GM18511 (cell line): ENCODE data around the gene GADD45A.
A peak's percentile ranks its signal among the peaks of the same experiment; 100 is the strongest.

Source experiments
- ATAC-seq: cut with Tn5 transposase; IDR thresholded peaks from one replicate; pipeline ENCODE4 v1.9.1; 2021; ENCODE audit warnings: mild to moderate bottlenecking, moderate library complexity; ENCODE audit not compliant: unreplicated experiment

GADD45A gene

DNA sequence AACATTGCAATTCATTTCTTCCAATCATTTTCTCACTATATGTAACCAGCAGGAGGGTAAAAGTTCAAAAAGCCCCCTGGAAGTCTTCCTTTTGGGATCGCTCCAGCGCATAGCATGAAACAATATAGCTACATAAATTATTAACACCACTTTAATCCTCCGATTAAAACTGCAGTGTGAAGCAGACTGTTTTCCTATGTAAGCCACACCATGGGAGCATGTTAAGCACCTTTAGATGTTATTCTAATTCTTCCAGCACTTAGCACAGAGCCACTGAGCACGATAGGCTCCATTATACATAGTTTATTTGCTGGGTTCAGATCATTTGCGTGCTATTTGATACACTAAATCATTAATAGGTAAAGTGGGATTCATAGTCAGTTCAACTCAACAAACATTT lies 18.4 kb upstream of the GADD45A start:
- ATAC-seq: no peak

DNA sequence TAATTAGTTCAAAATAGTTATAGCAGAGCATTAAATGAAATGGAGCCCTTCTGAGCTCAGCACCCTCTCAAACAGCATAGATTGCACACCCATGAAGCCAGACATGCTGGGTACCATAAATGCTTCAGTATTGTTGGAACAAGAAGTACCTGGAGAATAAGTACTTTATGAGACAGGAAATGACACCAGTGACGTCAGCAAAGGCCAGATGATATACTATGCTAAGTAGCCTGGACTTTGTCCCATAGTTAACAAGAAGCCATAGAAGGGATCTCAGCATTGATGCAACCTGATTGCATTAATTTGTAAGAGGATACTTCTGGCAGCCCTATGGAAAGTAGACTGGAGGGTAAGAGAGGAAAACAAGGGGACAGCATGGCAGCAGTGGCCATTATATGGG lies 16.3 kb upstream of the GADD45A start:
- ATAC-seq: no peak

DNA sequence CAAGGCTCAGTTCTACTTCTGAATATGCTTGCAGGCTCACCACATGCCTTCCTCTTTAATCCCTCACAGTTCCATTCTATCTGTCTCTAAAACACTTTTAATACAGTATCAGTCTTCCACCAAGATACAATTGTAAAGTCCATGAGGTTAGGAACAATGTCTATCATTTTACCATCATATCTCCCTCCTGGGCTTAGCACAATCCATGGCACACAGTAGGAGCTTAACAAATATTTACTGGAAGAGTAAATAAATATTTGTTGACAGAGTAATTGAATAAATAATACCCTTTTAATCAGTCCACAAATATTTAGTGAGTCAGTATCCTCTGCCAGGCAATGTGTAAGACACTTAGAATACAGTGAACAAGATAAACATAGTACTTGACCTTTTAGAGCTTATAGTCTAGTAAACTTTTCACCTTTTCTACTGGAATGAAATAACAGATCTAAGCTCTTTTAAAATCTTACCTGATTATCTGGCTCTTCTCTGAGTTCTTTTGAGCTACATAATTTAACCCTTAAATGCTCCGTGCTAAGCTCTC lies 12.7 kb upstream of the GADD45A start:
- ATAC-seq: no peak

DNA sequence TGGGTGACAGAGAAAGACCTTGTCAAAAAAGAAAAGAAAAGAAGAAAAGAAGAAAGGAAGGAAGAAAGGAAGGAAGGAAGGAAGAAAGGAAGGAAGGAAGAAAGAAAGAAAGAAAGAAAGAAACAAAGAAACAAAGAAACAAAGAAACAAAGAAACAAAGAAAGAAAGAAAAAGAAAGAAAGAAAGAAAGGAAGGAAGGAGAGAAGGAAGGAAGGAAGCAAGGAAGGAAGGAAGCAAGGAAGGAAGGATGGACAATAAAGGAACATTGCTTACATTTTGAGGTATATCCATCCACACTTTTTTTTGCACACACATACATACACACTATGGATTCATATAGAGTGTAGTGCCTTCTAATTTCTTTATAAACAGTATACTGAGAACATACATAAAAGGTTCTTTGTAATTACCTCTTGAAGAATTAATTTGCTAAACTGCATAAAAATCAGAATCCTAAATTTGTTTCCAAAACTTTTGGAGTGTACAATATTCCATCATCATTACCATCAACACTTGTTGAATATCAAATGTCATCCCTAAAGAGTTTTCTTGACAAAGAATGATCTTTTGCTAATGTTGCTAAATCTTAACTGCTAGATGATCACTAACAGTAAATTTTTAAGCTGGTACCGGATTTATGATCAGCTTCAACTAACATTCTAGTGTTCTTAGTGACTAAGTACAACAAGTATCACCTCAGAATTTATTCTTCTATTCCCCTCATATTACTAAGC lies 11.4 kb upstream of the GADD45A start:
- ATAC-seq: no peak

DNA sequence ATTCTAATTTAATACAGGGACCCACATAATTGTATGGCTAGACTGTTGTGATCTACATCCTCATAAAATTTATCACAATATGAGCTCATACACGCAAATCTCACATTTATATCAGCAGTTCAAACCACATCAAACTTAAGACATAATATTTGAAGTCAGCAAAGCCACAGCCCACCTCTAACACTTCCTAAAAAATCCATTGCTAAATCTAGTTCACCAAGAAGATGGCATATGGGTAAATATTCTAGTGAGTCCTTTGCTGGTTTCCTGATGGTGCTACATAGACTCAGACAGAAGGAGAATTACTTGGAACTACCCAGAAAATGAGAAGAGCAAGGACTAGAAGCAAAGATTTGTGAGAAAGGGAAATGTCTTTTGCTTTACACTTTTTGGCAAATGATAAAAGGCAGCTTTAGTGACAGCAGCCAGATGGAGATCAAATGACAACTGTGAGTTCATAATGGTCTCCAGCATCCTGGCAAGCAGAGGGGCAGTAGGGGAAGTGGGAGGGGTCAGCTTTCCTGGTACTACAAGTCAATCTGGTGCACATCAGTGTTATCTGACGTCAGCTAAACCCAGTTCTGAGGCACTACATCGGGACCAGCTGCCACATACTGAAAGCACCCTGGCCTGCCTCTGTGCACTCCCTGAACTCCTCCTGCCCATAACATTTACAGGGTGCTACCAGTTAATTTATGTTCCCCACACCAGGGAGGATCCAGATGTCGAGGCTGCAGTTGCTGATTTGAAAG lies 10.6 kb upstream of the GADD45A start:
- ATAC-seq: peak; percentile 66

DNA sequence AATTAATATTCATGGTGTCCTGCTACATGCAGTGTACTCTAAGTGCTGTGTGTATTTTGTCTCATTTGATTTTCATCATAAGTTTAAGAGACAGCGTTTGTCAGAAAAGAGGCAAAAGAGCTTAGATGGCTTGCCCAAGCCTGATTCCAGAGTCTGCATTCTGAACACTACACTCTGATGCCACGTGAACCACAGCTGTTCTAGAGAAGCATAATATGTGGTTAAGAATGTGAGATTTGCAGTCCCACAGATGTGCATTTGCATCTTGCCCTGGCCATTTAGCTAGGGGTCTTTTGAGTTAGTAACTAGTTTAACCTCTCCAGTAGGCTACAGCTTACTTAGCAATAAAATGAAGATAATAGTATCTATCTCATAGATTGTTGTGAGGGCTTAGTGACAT lies 9.2 kb upstream of the GADD45A start:
- peak; percentile 74 for ATAC-seq

DNA sequence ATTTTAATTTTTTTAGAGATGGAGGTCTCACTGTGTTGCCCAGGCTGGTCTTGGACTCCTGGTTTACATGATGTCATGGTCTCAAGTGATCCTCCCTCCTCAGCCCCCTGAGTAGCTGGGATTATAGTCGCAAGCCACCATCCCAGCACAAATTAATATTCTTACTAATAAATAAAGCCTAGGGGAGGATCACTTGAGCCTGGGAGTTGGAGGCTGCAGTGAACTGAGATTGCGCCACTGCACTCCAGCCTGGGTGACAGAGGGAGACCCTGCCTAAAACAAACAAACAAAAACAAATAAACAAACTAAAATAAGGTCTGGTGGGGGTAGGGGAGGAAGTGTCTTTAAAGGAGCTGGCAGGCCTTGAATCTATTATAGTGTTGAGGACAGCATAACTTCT lies 8.7 kb upstream of the GADD45A start:
- no peak for ATAC-seq

DNA sequence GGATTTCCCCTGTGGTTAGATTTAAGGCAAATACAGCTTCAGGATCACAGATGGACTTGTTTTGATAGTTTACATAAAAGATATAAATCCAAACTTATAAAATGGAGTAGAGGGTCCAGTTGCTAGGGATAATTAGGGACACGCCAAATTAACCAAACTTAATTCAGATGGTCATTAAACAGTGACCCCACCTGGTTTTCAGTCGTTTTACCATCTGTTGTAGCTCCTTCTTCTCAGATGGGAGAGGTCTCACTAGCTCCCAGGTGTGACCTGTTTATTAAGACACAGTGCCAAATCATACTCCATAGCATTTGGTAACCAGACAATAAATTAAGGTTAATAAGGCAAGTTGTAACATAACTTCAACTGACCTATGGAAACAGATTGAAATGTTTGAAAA lies 8.1 kb upstream of the GADD45A start:
- no peak for ATAC-seq

DNA sequence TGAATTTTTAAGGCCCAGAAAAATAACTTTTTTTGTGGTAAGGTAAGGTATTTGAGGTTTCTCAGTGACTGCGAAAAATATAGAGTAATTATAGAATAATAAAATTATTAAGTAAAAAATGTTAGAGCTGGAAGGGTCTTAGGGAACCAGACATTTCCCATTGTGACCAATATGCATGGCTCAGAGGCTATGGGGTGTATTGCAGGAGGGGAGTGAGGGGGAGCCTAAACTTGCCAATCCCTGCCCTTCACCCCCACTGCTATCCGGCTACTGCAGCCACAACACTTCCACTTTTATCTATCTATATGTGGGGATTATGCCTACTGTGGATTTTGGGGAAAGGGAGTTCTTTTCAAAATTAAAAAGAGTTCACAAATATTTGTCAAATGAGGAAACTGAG lies 7.6 kb upstream of the GADD45A start:
- ATAC-seq: no peak

DNA sequence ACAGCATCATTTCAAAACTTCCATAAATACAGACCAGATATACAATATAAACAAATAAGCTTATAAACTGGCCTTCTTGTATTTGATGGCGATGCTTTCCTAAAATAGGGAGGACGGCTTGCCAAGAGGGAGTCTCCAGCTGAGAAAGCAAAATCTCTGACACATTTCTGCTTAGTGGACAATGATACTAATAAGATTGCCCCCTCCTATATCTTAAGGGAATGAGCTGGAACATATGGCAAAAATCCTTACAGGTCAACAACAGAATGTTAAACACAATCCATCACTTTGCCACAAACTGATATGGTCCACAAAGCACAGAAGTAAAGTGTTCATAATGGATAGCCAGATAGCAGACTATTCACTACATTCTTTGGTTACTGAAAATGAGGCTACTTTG lies 7.1 kb upstream of the GADD45A start:
- ATAC-seq: no peak

DNA sequence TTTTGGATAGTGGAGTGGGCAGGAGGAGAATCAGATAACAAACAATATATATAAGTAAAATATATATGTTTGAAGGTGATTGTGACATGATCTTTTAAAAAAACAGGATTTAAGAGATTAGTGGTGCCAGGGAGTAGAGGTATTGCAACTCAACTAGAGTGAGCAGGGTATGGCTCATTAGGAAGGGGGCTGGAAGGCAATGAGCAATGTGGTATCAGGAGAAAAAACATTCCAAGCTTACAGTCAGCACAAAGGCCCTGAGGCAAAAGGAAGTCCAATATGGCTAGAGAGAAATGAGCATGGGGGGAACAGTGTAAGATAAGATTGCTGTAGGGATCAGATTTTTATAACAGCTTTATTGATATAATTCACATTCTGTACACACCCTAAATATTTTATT lies 5.3 kb upstream of the GADD45A start:
- ATAC-seq: no peak

DNA sequence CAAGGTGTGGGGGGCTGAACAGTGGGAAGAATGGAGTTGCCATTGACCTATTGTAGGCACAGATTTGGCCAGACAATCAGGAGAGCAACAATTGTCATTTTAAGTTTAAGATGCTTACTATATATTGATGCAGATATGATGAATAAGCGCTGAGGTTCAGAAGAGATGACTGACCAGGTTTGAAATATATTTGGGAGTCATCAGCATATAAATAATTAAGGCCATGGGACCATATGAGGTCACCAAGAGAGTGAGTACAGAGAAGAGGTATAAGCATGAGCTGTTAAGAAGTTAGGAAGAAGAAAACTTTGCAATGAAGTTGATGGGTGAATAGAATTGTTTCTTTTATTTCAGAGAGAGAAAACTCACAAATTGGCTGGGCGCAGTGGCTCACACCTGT lies 4.5 kb upstream of the GADD45A start:
- no peak for ATAC-seq

DNA sequence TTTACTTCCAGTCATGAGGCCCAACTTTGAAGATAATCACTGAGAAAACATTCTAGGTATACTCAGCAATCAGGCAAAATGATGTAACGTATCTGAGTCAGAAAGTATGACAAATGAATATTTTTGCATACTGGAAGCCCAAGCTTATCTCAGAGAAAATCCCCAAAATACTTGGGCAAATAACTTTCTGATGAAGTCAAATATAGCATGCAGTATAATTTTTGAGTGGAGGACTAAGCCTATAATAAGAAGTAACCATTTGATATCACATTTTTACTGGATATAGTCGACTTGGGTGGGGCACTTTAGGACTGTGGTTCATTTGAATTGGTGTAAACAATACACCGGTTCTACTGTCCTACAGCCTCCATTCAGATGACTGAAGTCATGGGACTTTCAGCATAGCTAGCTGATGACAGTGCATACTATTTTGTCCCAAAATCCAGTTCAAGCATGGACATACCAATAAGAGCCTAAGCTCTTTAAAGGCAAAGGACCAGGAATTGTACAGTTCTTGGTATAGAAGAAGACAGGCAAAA lies 2.3 kb upstream of the GADD45A start:
- ATAC-seq: no peak

DNA sequence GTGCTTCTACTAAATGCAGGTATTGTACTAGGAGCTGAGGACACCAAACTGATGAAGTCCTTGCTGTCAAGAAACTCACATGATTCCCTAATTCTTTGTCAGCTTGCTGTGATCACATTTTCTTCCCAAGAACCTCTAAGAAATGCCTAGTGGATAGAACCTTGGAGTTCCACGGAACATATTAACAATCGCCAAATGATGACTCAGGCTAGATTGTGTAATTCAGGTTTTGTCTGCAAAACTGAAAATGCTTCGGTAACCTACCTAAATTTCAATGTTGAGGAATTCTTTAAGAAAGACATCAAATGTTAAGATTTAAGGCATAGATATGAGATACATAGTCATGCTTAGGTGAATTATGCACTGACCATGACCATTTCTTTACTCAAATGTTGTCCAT lies 1.7 kb upstream of the GADD45A start:
- ATAC-seq: no peak

DNA sequence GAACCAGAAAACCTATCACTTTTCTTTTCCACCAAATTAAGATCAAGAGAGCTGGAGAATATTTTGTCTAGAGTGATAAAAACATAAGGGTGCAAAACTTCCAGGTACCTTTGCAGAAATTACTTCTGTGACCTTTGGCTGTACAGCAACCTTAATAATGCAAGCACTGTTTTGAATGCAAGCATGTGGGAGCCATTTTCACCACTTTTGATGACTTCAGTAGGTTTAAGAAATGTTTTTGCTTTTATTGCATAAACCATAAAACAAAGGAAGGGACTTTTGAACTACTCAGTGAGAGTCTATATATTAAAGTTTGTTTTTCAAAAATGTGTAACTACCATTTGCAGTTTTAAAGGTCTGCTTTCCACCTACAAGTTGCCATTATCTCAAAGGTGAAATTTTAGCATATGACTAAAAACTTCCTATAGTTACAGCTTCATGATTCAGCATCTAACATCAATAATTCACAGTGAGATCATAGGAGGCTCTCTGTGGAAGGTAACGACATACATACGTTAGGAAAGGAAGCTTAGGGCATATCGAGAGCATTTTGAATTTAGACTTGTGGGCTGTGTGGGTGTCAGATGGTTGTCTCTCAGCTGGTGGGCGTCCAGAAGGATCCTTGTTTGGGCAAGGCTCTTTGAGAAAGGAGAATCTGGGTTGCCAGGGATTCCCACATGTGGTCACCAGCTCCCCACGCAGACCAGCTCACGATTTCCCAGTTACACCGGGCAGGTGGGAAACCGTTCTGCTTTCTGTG lies 1.1 kb upstream of the GADD45A start:
- no peak for ATAC-seq

DNA sequence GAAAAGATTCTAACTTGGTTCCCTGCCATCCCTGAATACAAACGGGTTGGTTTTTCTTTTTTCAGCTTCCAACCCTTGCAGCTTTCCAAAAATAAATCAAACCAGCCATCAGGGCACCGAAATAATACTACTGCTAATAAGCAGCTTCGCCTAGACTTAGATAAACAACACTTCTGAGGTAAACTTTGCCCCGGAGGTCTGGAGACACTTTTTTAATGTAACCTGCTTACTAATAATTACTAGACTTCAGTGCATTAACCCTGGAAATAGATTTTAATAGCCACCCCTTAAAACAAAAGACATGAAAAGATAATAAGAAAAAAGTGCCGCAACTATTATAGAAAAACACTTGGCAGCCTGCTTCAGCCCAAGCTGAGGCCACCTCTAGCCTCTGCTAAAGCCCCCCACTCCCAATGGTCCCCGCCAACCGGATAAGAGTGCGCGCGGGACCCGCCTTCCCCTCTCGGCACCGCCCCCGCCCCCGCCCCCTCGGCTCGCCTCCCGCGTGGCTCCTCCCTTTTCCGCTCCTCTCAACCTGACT lies 405 bp upstream of the GADD45A start:
- no peak for ATAC-seq

DNA sequence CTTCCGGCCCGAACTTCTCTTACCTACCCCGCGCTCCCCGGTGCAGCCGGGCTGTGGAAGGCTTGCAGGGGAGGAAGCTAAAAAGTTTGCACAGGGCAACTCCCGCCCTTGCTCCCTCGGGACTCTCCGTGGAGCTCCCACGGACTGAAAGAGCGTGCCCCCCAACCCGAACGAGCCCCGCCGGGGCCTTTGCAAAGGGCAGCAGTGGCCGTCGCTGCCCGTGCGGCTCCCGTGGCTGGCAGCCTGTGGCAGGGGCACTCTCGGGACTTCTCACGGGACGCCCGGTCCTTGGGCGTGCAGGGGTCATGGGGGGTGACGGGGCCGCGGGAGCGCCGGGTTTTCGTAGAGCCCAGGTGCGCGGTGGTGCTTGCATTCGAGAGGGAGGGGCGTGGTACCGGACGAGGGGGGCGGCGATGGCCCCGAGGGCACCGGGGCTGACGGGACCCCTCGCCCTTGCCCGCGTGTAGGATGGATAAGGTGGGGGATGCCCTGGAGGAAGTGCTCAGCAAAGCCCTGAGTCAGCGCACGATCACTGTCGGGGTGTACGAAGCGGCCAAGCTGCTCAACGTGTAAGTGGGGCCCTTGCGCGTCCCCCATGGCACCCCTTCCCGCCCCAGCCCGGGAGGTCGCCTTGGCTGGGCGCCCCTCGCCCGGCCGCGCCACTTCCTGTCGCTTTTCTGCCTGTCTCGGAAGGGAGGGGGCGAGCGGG lies 711 bp downstream of the GADD45A start:
- ATAC-seq: peak; percentile 26

DNA sequence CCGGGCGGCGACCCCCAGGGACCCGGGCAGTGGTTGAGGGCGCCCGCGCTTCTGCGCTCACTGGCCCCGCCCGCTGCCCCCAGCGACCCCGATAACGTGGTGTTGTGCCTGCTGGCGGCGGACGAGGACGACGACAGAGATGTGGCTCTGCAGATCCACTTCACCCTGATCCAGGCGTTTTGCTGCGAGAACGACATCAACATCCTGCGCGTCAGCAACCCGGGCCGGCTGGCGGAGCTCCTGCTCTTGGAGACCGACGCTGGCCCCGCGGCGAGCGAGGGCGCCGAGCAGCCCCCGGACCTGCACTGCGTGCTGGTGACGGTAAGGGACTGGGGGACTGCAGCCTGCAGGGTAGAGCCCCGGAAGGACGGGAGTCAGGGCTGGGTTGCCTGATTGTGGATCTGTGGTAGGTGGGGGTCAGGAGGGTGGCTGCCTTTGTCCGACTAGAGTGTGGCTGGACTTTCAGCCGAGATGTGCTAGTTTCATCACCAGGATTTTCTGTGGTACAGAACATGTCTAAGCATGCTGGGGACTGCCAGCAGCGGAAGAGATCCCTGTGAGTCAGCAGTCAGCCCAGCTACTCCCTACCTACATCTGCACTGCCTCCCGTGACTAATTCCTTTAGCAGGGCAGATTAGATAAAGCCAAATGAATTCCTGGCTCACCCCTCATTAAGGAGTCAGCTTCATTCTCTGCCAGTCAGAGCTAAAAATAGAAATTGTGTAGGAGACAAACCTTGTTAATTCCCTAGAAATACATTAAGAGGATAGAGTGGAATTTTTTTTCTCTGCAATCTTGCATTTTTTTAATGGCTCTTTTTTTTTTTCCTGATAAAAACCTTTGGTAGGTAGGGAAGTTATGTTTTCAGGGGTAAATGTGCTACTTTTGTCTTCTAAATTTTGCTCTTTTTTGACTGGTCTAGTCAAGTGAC lies 1.5 kb downstream of the GADD45A start:
- peak; percentile 31 for ATAC-seq

DNA sequence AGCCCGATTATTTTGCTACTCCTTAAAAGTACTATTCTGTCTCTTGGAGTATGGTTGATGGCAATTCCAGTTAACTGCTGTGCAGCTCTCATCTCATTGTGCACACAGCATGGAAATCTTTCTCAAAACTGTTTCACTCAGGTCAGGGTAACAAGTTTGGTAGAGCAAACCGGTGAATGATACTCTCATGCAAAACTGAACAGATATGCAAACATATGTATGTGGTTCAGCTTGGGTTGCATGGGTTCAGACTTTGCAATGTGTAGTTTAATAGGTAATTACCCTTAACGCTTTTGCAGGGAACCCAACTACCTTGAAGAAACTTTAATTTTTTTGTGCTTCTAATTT lies 2.2 kb downstream of the GADD45A start:
- no peak for ATAC-seq
